AG09319 (cell line): ENCODE results near the gene KNOP1.
"Not testable (repeated sequence)": the region's sequence is repeated elsewhere in the genome, so short reads cannot be mapped to it uniquely, and the experiment has no call there.

Experiments
- DNase-seq: peaks from one replicate; pipeline ENCODE4 v3.0.0-alpha.2; 2010; ENCODE audit warnings: low read depth; ENCODE audit errors: extremely low read depth
- TF ChIP-seq, protein P1 (sequence below): IDR thresholded peaks from 2 replicates; pipeline ENCODE4 v1.5.1; 2011; ENCODE audit warnings: low read depth, mild to moderate bottlenecking, inconsistent platforms, low read length, moderate library complexity

KNOP1 gene

DNA sequence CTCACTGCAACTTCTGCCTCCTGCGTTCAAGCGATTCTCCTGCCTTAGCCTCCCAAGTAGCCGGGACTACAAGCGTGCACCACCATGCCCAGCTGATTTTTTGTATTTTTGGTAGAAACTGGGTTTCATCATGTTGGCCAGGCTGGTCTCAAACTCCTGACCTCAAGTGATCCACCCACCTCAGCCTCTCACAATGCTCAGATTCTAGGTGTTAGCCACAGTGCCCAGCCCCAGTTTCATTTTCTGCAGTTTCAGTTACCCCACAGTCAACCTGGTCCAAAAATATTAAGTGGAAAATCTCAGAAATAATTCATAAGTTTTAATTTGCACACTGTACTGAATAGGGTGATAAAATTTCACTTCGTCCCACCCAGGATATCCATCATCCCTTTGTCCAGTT lies 28.7 kb downstream of the KNOP1 start:
- TF ChIP-seq, protein P1, sequence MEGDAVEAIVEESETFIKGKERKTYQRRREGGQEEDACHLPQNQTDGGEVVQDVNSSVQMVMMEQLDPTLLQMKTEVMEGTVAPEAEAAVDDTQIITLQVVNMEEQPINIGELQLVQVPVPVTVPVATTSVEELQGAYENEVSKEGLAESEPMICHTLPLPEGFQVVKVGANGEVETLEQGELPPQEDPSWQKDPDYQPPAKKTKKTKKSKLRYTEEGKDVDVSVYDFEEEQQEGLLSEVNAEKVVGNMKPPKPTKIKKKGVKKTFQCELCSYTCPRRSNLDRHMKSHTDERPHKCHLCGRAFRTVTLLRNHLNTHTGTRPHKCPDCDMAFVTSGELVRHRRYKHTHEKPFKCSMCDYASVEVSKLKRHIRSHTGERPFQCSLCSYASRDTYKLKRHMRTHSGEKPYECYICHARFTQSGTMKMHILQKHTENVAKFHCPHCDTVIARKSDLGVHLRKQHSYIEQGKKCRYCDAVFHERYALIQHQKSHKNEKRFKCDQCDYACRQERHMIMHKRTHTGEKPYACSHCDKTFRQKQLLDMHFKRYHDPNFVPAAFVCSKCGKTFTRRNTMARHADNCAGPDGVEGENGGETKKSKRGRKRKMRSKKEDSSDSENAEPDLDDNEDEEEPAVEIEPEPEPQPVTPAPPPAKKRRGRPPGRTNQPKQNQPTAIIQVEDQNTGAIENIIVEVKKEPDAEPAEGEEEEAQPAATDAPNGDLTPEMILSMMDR = no peak
- no peak for DNase-seq

DNA sequence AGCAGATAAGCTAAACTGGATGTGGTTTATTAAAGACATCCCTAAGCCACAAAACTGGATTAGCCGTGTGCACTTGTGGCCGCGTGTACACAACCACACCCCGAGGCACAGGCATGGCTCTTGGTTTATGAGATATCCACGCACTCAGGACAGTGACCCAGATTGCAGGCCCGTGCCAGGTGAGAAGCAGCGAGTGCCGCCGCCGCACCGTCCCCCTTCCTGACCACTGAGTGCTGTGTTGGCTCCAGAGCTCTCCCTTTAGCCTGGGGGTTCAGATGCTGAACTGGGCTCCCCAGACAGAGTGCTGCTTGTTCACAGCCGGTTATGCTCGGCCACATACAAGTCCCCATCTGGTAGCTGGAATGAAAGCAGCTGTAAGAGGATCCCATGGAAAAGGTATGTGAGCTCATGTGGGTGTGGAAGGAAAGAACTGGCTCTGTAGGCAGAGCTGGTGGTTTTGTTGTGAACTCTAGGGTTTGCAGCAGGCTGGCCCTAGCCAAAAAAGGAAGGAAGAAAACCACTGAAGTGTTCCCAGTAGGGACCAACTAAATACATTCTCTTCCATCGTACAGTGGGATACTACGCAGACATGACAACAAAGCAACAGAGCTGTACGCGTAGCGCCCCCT lies 29.5 kb downstream of the KNOP1 start:
- no peak for DNase-seq
- TF ChIP-seq, protein P1 = no peak

DNA sequence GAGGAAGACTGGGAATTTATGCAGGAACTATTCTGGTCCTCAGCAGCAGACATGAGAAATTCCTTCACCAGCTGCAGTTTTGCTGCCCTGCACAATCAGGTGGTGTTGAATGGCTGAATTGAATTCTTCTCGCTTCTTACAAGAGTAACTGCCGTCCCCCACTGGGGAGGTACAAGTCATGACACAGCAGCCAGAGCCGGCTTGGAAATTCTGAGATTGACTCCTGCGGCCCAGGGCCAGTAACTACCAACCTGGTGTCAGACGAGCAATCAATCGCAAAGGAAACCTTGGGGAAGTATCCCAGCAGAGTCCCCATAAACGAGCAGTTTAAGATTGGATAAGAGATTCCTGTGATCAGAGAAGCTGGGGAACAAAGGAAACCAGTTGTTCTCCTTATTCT lies 30.7 kb downstream of the KNOP1 start:
- TF ChIP-seq, protein P1 = no peak
- no peak for DNase-seq

DNA sequence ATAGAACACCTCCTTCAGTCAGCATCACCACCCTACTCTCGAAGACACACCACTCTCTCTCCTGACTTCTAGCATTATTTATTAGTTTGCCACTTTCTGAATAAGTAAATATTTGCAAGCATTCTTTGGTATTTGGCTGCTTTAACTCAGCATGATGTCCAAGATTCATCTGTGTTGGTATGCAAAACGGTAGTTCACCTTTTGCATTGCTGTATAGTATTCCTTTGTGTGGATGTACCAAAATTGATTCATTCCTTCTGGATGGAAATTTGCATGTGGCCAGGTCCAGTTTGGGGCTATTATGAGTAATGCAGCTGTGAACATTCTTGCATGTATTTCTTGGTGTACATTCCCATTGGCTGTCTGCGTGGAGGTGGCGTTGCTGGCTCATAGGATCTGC lies 32.9 kb downstream of the KNOP1 start:
- no peak for DNase-seq
- TF ChIP-seq, protein P1 = no peak

DNA sequence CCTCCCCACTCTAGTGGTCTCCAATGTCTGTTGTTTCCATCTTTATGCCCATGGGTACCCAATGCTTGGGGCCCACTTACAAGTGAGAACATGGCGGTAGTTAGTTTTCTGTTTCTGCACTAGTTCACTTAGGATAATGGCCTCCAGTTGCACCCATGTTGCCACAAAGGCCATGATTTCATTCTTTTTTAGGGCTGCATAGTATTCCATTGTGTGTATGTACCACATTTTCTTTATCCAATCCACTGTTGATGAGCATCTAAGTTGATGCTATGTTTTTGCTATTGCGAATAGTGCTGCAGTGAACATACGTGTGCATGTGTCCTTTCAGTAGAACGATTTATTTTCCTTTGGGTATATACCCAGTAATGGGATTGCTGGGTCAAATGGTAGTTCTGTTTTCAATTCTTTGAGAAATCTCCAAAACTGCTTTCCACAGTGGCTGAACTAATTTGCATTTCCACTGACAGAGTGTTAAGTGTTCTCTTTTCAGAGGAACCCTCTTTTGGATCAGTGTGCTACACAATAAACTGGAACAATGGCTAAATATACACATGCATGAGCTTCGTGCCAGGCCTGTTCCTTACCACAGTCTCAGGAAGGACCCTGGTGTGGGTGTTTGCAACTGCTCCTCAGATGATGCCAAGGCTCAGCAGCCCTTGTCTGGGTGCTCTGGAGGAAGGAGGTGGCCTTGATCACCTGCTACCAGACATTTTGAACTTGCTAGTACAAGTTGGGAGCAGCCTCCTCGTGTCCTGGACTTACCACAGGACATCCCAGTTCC lies 34.4 kb downstream of the KNOP1 start:
- no peak for DNase-seq
- TF ChIP-seq, protein P1 = no peak

DNA sequence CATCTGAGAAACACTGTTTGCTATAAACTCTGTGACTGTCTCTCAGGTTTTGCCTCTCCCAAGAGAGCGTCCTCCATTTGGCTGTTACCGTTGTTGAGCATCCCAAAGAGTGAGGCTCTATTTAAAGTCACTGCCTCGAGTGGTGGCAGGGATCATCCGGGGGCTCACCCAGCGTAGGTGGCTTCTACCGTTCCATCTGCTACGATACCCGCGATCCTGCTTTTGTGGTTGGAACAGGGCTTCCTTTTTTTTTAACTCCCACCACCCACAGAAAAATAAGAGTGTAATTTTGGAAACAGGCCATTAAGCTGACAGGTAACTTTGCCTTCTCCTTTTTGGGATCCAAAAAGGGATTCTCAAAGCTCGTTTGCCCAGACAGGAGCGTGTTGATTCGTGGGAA lies 36.4 kb downstream of the KNOP1 start:
- TF ChIP-seq, protein P1 = no peak
- DNase-seq = no peak

DNA sequence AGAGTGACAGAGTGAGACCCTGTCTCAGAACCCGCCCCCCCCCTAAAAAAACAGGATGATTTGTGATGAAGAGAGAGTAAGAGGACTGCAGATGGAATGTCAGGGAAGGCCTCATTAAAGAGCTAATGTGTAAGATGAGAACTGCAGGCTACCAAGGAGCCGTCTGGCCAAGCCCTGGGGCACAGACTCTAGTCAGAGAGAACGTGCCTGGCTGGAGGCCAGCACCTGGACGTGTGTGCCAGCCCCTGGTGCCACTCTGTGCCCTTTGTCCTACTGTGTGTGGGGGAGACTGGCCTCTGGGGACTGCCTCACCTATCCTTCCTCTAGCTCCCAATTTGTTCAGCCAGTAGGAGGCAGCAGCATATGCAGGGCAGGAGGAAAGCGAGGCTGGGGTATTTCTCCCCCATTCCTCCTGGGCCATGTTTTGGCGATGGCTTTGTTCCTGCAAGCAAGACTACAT lies 37.1 kb downstream of the KNOP1 start:
- DNase-seq = no peak
- TF ChIP-seq, protein P1 = peak; percentile 13

DNA sequence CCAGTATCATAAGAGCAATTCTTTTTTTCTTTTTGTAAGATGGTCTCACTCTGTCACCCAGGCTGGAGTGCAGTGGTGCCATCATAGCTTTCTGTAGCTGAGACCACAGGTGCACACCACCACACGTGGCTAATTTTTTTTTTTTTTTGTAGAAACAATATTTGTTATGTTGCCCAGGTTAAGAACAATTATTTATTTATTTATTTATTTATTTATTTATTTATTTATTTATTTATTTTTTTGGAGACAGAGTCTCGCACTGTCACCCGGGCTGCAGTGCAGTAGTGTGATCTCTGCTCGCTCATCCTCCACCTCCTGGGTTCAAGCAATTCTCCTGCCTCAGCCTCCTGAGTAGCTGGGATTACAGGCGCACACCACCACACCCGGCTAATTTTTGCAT lies 38.7 kb downstream of the KNOP1 start:
- DNase-seq = not testable (repeated sequence)
